ENCODE measurements around the gene KNTC1.
A peak's percentile ranks its signal among the peaks of the same experiment; 100 is the strongest.

The KNTC1 gene

GRCh38 chr12:122513028-122513427 is 14.0 kb upstream of the KNTC1 start (continued):
- TF ChIP-seq ZNF518A (tag by site-specific recombination; conservative IDR thresholded peaks at IDR 0.05; ENCODE audit: low read depth) = peak; percentile 99
- peak; percentile 71; the same call in 1 of the 2 replicates for TF ChIP-seq ZNF24 (tag by site-specific recombination; IDR thresholded peaks at IDR 0.05)
- 0 out of 2 replicates have a peak, but pooled peaks have one; percentile 36 for TF ChIP-seq ZNF548 (tag by site-specific recombination; IDR thresholded peaks at IDR 0.05)
- peak; percentile 98 for TF ChIP-seq ZNF292 (tag by site-specific recombination; IDR thresholded peaks at IDR 0.05; ENCODE audit: borderline replicate concordance, low read depth)
- peak; percentile 64; the same call in 1 of the 2 replicates for TF ChIP-seq GLI2 (tag by site-specific recombination; IDR thresholded peaks at IDR 0.05; ENCODE audit: borderline replicate concordance, low read depth)
- TF ChIP-seq ZNF610 (tag by site-specific recombination; IDR thresholded peaks at IDR 0.05; ENCODE audit: borderline replicate concordance) = peak; percentile 75; the same call in 1 of the 2 replicates
- TF ChIP-seq ZNF623 (tag by site-specific recombination; IDR thresholded peaks at IDR 0.05) = peak; percentile 93
- peak; percentile 72 for TF ChIP-seq ZNF654 (tag by site-specific recombination; IDR thresholded peaks at IDR 0.05; ENCODE audit: low read depth)
- peak; percentile 86 for TF ChIP-seq ZBTB21 (tag by site-specific recombination; IDR thresholded peaks at IDR 0.05)
- TF ChIP-seq ZNF138 (tag by site-specific recombination; IDR thresholded peaks at IDR 0.05; ENCODE audit: borderline replicate concordance) = peak; percentile 89; the same call in 1 of the 2 replicates
- TF ChIP-seq ZNF555 (tag by site-specific recombination; conservative IDR thresholded peaks at IDR 0.05) = peak; percentile 100
- TF ChIP-seq ZNF121 (tag by site-specific recombination; IDR thresholded peaks at IDR 0.05) = peak; percentile 91
- TF ChIP-seq ZNF140 (tag by site-specific recombination; IDR thresholded peaks at IDR 0.05) = peak; percentile 98
- TF ChIP-seq ZNF366 (tag by site-specific recombination; conservative IDR thresholded peaks at IDR 0.05) = peak; percentile 62
- TF ChIP-seq ZNF354C (tag by site-specific recombination; IDR thresholded peaks at IDR 0.05; ENCODE audit: borderline replicate concordance, low read depth) = peak; percentile 76; the same call in 1 of the 2 replicates
- TF ChIP-seq ZBTB1 (tag by site-specific recombination; IDR thresholded peaks at IDR 0.05) = peak; percentile 76; the same call in 1 of the 2 replicates
- TF ChIP-seq ZNF530 (tag by site-specific recombination; IDR thresholded peaks at IDR 0.05; ENCODE audit: low read depth) = peak; percentile 93
- 0 out of 2 replicates have a peak, but pooled peaks have one; percentile 75 for TF ChIP-seq ZNF155 (tag by site-specific recombination; IDR thresholded peaks at IDR 0.05)
- TF ChIP-seq ZFP37 (tag by site-specific recombination; IDR thresholded peaks at IDR 0.05) = peak; percentile 98
- peak; percentile 89 for TF ChIP-seq ZNF629 (tag by site-specific recombination; IDR thresholded peaks at IDR 0.05)
- peak; percentile 94 for TF ChIP-seq ZNF433 (tag by site-specific recombination; IDR thresholded peaks at IDR 0.05; ENCODE audit: low read depth)
- TF ChIP-seq REST (tag by site-specific recombination; IDR thresholded peaks at IDR 0.05) = peak; percentile 92
- TF ChIP-seq ZNF404 (tag by site-specific recombination; IDR thresholded peaks at IDR 0.05) = peak; percentile 98
- 0 out of 2 replicates have a peak, but pooled peaks have one; percentile 46 for TF ChIP-seq ZNF18 (tag by site-specific recombination; IDR thresholded peaks at IDR 0.05)
- 0 out of 2 replicates have a peak, but pooled peaks have one; percentile 64 for TF ChIP-seq ZSCAN23 (tag by site-specific recombination; IDR thresholded peaks at IDR 0.05)
- TF ChIP-seq ZFP3 (tag by site-specific recombination; IDR thresholded peaks at IDR 0.05; ENCODE audit: low read depth) = peak; percentile 61; the same call in 1 of the 2 replicates
- TF ChIP-seq ZNF639 (tag by site-specific recombination; IDR thresholded peaks at IDR 0.05) = peak; percentile 85
